Measurements from ENCODE around the gene SSH3. TPM values are rescaled to one million over a fixed set of nuclear protein-coding genes. Genes with fewer than 3 reads are reported as not detected.
A peak's percentile ranks its signal among the peaks of the same experiment; 100 is the strongest.

The SSH3 gene
- total RNA-seq, 3 donors from 2014 or later (not counting 1 experiment from before 2014, with no cell fraction given): 34.3 to 42.7 (median 38.1) TPM

DNA sequence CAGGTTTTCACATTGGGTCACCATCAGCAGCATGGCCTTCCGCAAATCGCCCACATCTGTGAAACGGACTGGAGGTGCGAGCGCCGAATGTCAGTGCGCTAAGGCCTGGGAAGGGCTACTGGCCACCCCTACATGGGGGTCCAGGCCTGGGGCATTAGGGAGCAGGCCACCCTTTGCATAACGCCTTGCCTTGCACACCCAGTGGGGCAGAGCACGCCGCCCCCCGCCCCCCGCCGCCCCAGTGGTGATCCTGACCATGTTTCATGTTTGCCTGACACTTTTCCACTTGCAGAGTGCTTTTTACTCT, 34.4 kb upstream of the SSH3 start:
- Histone ChIP-seq H3K36me3 (ENCODE audit: control insufficient read depth, insufficient read depth, low read length) (peaks cover 34% of the 10 kb centered on the region), H3K27ac (ENCODE audit: low read length) (peak overlapping the region; percentile 95), H3K9me3 (ENCODE audit: control insufficient read depth, insufficient read depth, low read length) (no peaks in the 10 kb centered on the region), H3K4me1 (ENCODE audit: control insufficient read depth, insufficient read depth, low read length) (peaks cover 75% of the 10 kb centered on the region), H3K27me3 (ENCODE audit: control insufficient read depth, insufficient read depth, low read length) (no peaks in the 10 kb centered on the region), H3K4me3 (ENCODE audit: low read length) (peak overlapping the region; percentile 91)
- no peak for ATAC-seq
- DNase-seq: no peak
- H3K27ac Mint-ChIP-seq: peak overlapping the region; percentile 96 to 97
- WGBS (ENCODE audit: insufficient coverage): 23% methylated on average over 13 of the region's 13 CpGs
- no peaks in the 10 kb centered on the region for H3K36me3 Mint-ChIP-seq
- H3K27me3 Mint-ChIP-seq (ENCODE audit: low read depth in 2 of 2): no peaks in the 10 kb centered on the region
- TF ChIP-seq, protein P1, sequence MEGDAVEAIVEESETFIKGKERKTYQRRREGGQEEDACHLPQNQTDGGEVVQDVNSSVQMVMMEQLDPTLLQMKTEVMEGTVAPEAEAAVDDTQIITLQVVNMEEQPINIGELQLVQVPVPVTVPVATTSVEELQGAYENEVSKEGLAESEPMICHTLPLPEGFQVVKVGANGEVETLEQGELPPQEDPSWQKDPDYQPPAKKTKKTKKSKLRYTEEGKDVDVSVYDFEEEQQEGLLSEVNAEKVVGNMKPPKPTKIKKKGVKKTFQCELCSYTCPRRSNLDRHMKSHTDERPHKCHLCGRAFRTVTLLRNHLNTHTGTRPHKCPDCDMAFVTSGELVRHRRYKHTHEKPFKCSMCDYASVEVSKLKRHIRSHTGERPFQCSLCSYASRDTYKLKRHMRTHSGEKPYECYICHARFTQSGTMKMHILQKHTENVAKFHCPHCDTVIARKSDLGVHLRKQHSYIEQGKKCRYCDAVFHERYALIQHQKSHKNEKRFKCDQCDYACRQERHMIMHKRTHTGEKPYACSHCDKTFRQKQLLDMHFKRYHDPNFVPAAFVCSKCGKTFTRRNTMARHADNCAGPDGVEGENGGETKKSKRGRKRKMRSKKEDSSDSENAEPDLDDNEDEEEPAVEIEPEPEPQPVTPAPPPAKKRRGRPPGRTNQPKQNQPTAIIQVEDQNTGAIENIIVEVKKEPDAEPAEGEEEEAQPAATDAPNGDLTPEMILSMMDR (IDR thresholded peaks at IDR 0.05): no peak
- H3K4me1 Mint-ChIP-seq: peaks cover 65 to 77% of the 10 kb centered on the region in 2 donors
- H3K9me3 Mint-ChIP-seq: no peaks in the 10 kb centered on the region
- intact Hi-C loops (cut with micrococcal nuclease): loop anchor here (1.0 to 5.0 kb wide), 5 partner anchors 8 to 238 kb away; partner anchors contain the start of genes CDK2AP2, CLCF1 and PITPNM1
- peak overlapping the region; percentile 97 for H3K4me3 Mint-ChIP-seq

DNA sequence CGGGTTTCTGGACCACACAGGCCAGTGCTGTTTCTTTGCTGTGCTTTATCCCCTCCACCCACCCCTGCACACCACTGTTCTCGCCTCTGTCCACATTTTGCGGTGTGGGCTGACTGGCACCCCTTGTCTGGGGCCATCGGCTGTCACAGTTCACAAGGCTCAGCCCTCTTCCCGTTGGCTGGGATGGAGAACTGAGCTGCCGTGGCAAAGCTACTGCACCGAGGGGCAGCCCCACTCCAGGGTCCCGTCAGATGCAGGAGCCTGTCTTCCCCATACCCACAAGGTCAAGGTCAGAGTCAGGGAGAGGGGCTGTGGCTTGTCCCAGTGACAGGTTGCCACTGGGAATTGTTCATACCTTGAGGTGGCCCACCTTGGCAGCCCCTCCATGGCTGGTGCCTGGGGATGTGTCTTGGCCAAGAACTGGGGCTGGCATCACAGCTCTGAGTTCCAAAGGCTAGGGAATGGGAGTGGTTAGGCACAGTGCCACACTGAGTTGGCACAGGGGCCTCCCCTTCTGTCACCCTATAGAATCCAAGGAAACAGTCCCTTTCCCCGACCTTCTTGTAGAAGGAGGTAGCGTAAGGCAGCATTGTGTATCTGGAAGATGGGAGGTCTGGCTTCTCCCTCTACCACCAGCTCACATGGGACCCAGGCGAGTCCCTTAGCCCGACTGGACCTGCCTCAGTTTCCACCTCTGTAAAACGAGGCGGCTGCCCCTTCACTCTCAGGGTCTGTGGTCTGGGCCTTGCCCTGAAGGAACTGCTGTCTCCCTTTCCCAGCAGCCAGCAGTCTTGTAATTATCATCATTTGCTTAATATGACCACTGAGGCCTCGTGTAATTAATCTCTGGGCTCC, 33.7 kb upstream of the SSH3 start:
- Mint-ChIP-seq H3K9me3 (no peaks in the 10 kb centered on the region), H3K27me3 (ENCODE audit: low read depth in 2 of 2) (no peaks in the 10 kb centered on the region), H3K27ac (peak overlapping the region; percentile 96 to 97), H3K4me3 (peak overlapping the region; percentile 97), H3K36me3 (no peaks in the 10 kb centered on the region), H3K4me1 (peaks cover 70 to 76% of the 10 kb centered on the region in 2 donors)
- Histone ChIP-seq H3K9me3 (ENCODE audit: control insufficient read depth, insufficient read depth, low read length) (no peaks in the 10 kb centered on the region), H3K27ac (ENCODE audit: low read length) (peak overlapping the region; percentile 95), H3K4me1 (ENCODE audit: control insufficient read depth, insufficient read depth, low read length) (peaks cover 82% of the 10 kb centered on the region), H3K4me3 (ENCODE audit: low read length) (peak overlapping the region; percentile 91), H3K27me3 (ENCODE audit: control insufficient read depth, insufficient read depth, low read length) (no peaks in the 10 kb centered on the region), H3K36me3 (ENCODE audit: control insufficient read depth, insufficient read depth, low read length) (peaks cover 35% of the 10 kb centered on the region)
- intact Hi-C loops (cut with micrococcal nuclease): loop anchor here (2.0 to 5.0 kb wide), 3 partner anchors 29 to 238 kb away; partner anchors contain the start of genes CDK2AP2, CLCF1 and PITPNM1
- 6% methylated on average over 13 of the region's 15 CpGs for WGBS (ENCODE audit: insufficient coverage)
- peak in 2 of 3 donors; percentile 2 to 35 for ATAC-seq
- peak; percentile 49 to 52 for DNase-seq
- TF ChIP-seq, protein P1 (IDR thresholded peaks at IDR 0.05): no peak

DNA sequence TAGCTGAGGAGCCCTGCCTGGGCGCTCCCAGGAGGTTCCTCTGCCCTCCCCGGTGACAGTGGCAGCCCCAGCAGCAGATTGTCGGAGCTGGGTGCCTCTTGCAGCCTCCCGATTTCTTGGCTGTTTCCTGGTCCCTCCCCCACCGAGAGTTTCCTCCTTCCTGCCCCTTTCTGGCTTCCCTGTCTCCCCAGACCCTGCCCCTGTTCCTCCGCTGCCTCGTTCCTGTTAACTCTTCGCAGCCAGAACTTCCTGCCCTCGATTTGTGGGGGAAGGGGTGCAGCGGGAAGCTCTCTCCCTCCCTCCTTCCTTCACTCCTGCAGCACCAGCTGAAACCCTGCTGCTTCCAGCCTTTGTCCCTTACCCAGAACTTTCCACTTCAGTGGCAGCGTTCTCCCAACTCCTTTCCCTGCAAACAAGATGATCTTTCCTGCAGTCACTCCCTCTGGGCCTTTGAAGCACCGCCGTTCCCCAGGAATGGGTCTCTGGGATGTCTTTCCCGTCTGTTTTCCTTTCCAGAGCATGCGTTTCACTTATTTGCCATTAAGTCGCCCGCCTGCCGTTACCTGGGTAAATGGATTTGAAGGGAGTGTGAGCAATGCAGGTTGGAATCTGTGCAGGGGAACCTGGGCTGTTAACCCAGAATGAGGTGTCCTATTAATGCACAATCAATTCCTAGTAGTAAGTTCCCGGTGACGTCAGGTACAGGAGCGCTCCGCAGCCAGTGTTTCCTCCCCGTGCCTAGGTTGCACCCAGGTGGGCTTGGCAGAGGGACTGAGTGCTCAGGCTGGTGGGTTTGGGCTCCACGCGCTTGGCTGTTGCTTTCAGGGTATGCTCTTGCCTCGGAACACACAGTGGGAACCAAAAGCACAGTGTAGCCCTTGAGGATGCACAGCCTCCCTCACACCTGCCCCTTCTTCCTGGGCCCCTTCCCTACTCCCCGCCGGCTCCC, 32.8 kb upstream of the SSH3 start:
- no peaks in the 10 kb centered on the region for H3K36me3 Mint-ChIP-seq
- H3K9me3 Mint-ChIP-seq: no peaks in the 10 kb centered on the region
- H3K27ac Mint-ChIP-seq: peak overlapping the region; percentile 96 to 97
- peaks cover 73 to 74% of the 10 kb centered on the region in 2 donors for H3K4me1 Mint-ChIP-seq
- Histone ChIP-seq H3K36me3 (ENCODE audit: control insufficient read depth, insufficient read depth, low read length) (peaks cover 42% of the 10 kb centered on the region), H3K27me3 (ENCODE audit: control insufficient read depth, insufficient read depth, low read length) (no peaks in the 10 kb centered on the region), H3K27ac (ENCODE audit: low read length) (peak overlapping the region; percentile 95), H3K4me3 (ENCODE audit: low read length) (peak overlapping the region; percentile 30), H3K4me1 (ENCODE audit: control insufficient read depth, insufficient read depth, low read length) (peaks cover 90% of the 10 kb centered on the region), H3K9me3 (ENCODE audit: control insufficient read depth, insufficient read depth, low read length) (no peaks in the 10 kb centered on the region)
- DNase-seq (peak in 1 of 2 donors; percentile 51), ATAC-seq (no peak)
- H3K27me3 Mint-ChIP-seq (ENCODE audit: low read depth in 2 of 2): no peaks in the 10 kb centered on the region
- 18% methylated on average over 27 of the region's 28 CpGs for WGBS (ENCODE audit: insufficient coverage)
- H3K4me3 Mint-ChIP-seq: peak overlapping the region; percentile 97
- TF ChIP-seq, protein P1 (IDR thresholded peaks at IDR 0.05): no peak
- intact Hi-C loops (cut with micrococcal nuclease): no loop called here
